ENCODE data around the gene ZDHHC8. TPM values are rescaled to one million over a fixed set of nuclear protein-coding genes. Genes with fewer than 3 reads are reported as not detected.

ZDHHC8 gene
- polyA plus RNA-seq, 1 donor (not counting 4 experiments of a cell fraction or from before 2014, with no cell fraction given), result 16.0 TPM

- H3K9me3 ChIP-seq (ENCODE audit: control insufficient read depth, low read depth, low read length), result no peaks in the 10 kb centered on the region
- FAIRE-seq, result no peak
Observed at GRCh38 chr22:20166703-20167102, 35.1 kb downstream of the ZDHHC8 start.

GRCh38 chr22:20167643-20168322 lies 36.2 kb downstream of the ZDHHC8 start:
- Histone ChIP-seq H3K9me1 (ENCODE audit: control insufficient read depth, extremely low read depth, insufficient read depth, low read length) (no peaks in the 10 kb centered on the region), H2AFZ (ENCODE audit: control insufficient read depth, low read length) (no peak overlapping the region), H3K79me2 (ENCODE audit: control insufficient read depth, insufficient read depth, low read length) (no peaks in the 10 kb centered on the region)

More at GRCh38 chr22:20166703-20167102, 35.1 kb downstream of the ZDHHC8 start:
- dilution Hi-C loops (cut with MboI; ENCODE audit: extremely low pct_ligation_motif_present, low sequenced_read_pairs), result no loop called here
- no peaks in the 10 kb centered on the region for H4K20me1 ChIP-seq (ENCODE audit: control insufficient read depth, extremely low read depth, insufficient read depth, low read length)
- TF ChIP-seq EZH2 (IDR thresholded peaks at IDR 0.05; ENCODE audit: low read length) (no peak), CTCF (optimal IDR thresholded peaks at IDR 0.05 in 1 of 3, IDR thresholded peaks at IDR 0.05 in 1 of 3, conservative IDR thresholded peaks at IDR 0.05 in 1 of 3; ENCODE audit: extremely low read depth in 1 of 3, insufficient read depth in 2 of 3, low read length in 3 of 3) (no peak)
- no peak for DNase-seq (ENCODE audit: low read depth, low spot score)
- H3K4me2 ChIP-seq (ENCODE audit: control insufficient read depth, extremely low read depth, insufficient read depth, low read depth, low read length), result no peak overlapping the region
- no peaks in the 10 kb centered on the region for H3K9me1 ChIP-seq (ENCODE audit: control insufficient read depth, extremely low read depth, insufficient read depth, low read length)
- no peak overlapping the region for H3K27ac ChIP-seq (ENCODE audit: control insufficient read depth, insufficient read depth, low read length)
- no peaks in the 10 kb centered on the region for H3K27me3 ChIP-seq (ENCODE audit: control insufficient read depth, extremely low read depth, insufficient read depth, low read length)
- H3K9ac ChIP-seq (ENCODE audit: control insufficient read depth, extremely low read depth, insufficient read depth, low read length), result no peak overlapping the region
- H3K4me1 ChIP-seq (ENCODE audit: control insufficient read depth, extremely low read depth, insufficient read depth, low read length), result no peaks in the 10 kb centered on the region
- no peaks in the 10 kb centered on the region for H3K36me3 ChIP-seq (ENCODE audit: control insufficient read depth in 2 of 2, extremely low read depth in 1 of 2, insufficient read depth in 2 of 2, low read length in 2 of 2)
- H3K4me3 ChIP-seq (ENCODE audit: control insufficient read depth in 2 of 3, extremely low read depth in 1 of 3, insufficient read depth in 2 of 3, low read depth in 1 of 3, low read length in 3 of 3), result no peak overlapping the region
- H2AFZ ChIP-seq (ENCODE audit: control insufficient read depth, low read length), result no peak overlapping the region
- H3K79me2 ChIP-seq (ENCODE audit: control insufficient read depth, insufficient read depth, low read length), result no peaks in the 10 kb centered on the region

More at GRCh38 chr22:20167643-20168322, 36.2 kb downstream of the ZDHHC8 start:
- DNase-seq (ENCODE audit: low read depth, low spot score), result no peak
- no peaks in the 10 kb centered on the region for H3K4me1 ChIP-seq (ENCODE audit: control insufficient read depth, extremely low read depth, insufficient read depth, low read length)
- H3K27ac ChIP-seq (ENCODE audit: control insufficient read depth, insufficient read depth, low read length), result no peak overlapping the region
- dilution Hi-C loops (cut with MboI; ENCODE audit: extremely low pct_ligation_motif_present, low sequenced_read_pairs), result no loop called here
- no peak overlapping the region for H3K4me3 ChIP-seq (ENCODE audit: control insufficient read depth in 2 of 3, extremely low read depth in 1 of 3, insufficient read depth in 2 of 3, low read depth in 1 of 3, low read length in 3 of 3)
- H3K4me2 ChIP-seq (ENCODE audit: control insufficient read depth, extremely low read depth, insufficient read depth, low read depth, low read length), result no peak overlapping the region
- TF ChIP-seq EZH2 (IDR thresholded peaks at IDR 0.05; ENCODE audit: low read length) (no peak), CTCF (optimal IDR thresholded peaks at IDR 0.05 in 1 of 3, IDR thresholded peaks at IDR 0.05 in 1 of 3, conservative IDR thresholded peaks at IDR 0.05 in 1 of 3; ENCODE audit: extremely low read depth in 1 of 3, insufficient read depth in 2 of 3, low read length in 3 of 3) (no peak)
- H3K27me3 ChIP-seq (ENCODE audit: control insufficient read depth, extremely low read depth, insufficient read depth, low read length), result no peaks in the 10 kb centered on the region
- FAIRE-seq, result no peak
- H3K9me3 ChIP-seq (ENCODE audit: control insufficient read depth, low read depth, low read length), result no peaks in the 10 kb centered on the region
- no peaks in the 10 kb centered on the region for H4K20me1 ChIP-seq (ENCODE audit: control insufficient read depth, extremely low read depth, insufficient read depth, low read length)
- H3K9ac ChIP-seq (ENCODE audit: control insufficient read depth, extremely low read depth, insufficient read depth, low read length), result no peak overlapping the region
- H3K36me3 ChIP-seq (ENCODE audit: control insufficient read depth in 2 of 2, extremely low read depth in 1 of 2, insufficient read depth in 2 of 2, low read length in 2 of 2), result no peaks in the 10 kb centered on the region
